Measurements from ENCODE around the gene APAF1. TPM values are rescaled to one million over a fixed set of nuclear protein-coding genes. Genes with fewer than 3 reads are reported as not detected.

Gene APAF1
- total and polyA plus RNA-seq, 2 donors (not counting 1 experiment from before 2014, with no cell fraction given) = 9.1 to 36.9 TPM

DNA sequence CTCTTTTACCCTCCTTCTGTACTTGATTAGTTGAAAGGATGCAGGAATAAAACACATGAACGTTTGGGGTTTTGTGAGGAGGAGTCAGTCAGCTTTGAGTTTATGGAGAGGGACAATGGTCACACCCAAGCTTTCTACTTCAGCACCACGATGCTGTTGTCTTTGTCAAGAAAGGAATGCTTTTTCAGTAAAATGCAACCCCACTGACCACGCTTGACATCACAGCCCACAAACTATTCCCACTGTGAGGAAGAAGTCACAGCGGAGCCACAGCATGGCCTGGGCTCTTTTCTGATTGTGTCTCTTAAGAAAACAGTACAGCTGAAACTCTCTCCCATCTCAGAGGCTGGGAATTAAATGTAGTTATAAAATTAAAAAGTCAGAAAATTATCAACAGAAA lies 135.2 kb downstream of the APAF1 start:
- no peak overlapping the region for H3K4me2 ChIP-seq (replicated peaks; ENCODE audit: low read depth, low read length, poor library complexity, severe bottlenecking)
- H2AFZ ChIP-seq (ENCODE audit: insufficient read depth, low read depth, low read length, poor library complexity, severe bottlenecking) = no peak overlapping the region
- no peaks in the 10 kb centered on the region for H3K27me3 ChIP-seq (replicated peaks in 1 of 4; ENCODE audit: control extremely low read depth in 1 of 4, control insufficient read depth in 3 of 4, insufficient read depth in 4 of 4, low read length in 3 of 4)
- Mint-ChIP-seq H3K4me1 (no peaks in the 10 kb centered on the region), H3K27me3 (peaks cover 23% of the 10 kb centered on the region), H3K9me3 (ENCODE audit: insufficient read depth) (no peaks in the 10 kb centered on the region), H3K27ac (no peak overlapping the region), H3K4me3 (no peak overlapping the region)
- no peak for DNase-seq
- H3K79me2 ChIP-seq (ENCODE audit: control insufficient read depth, insufficient read depth, low read length) = no peaks in the 10 kb centered on the region
- H3K4me3 ChIP-seq (ENCODE audit: control extremely low read depth in 1 of 5, extremely low read depth in 1 of 5, insufficient read depth in 1 of 5, low read depth in 2 of 5, low read length in 4 of 5) = no peak overlapping the region
- ChIA-PET POLR2A (no interaction called here), CTCF (no interaction called here)
- no peaks in the 10 kb centered on the region for H4K20me1 ChIP-seq (ENCODE audit: control insufficient read depth, insufficient read depth, low read length, poor library complexity, severe bottlenecking)
- WGBS (ENCODE audit: insufficient coverage) = no CpG with 5 or more reads among the region's 4 CpGs
- H3K36me3 ChIP-seq (replicated peaks in 1 of 2; ENCODE audit: control extremely low read depth in 1 of 2, control insufficient read depth in 1 of 2, extremely low read depth in 1 of 2, insufficient read depth in 2 of 2, low read length in 1 of 2) = no peaks in the 10 kb centered on the region
- H3K9me3 ChIP-seq (ENCODE audit: control extremely low read depth in 1 of 3, control insufficient read depth in 2 of 3, insufficient read depth in 1 of 3, low read length in 2 of 3) = no peaks in the 10 kb centered on the region
- no peak for TF ChIP-seq EZH2 (IDR thresholded peaks at IDR 0.05; ENCODE audit: borderline replicate concordance, insufficient read depth, low read depth, low read length, poor library complexity, severe bottlenecking)
- TF ChIP-seq, protein P1, sequence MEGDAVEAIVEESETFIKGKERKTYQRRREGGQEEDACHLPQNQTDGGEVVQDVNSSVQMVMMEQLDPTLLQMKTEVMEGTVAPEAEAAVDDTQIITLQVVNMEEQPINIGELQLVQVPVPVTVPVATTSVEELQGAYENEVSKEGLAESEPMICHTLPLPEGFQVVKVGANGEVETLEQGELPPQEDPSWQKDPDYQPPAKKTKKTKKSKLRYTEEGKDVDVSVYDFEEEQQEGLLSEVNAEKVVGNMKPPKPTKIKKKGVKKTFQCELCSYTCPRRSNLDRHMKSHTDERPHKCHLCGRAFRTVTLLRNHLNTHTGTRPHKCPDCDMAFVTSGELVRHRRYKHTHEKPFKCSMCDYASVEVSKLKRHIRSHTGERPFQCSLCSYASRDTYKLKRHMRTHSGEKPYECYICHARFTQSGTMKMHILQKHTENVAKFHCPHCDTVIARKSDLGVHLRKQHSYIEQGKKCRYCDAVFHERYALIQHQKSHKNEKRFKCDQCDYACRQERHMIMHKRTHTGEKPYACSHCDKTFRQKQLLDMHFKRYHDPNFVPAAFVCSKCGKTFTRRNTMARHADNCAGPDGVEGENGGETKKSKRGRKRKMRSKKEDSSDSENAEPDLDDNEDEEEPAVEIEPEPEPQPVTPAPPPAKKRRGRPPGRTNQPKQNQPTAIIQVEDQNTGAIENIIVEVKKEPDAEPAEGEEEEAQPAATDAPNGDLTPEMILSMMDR (IDR thresholded peaks at IDR 0.05) = no peak
- no peaks in the 10 kb centered on the region for H3K4me1 ChIP-seq (ENCODE audit: control insufficient read depth in 2 of 2, insufficient read depth in 2 of 2, low read length in 2 of 2)
- ATAC-seq (ENCODE audit: low read depth) = no peak
- H3K9ac ChIP-seq (ENCODE audit: low read length) = no peak overlapping the region
- intact Hi-C loops (cut with micrococcal nuclease) = no loop called here
- H3K27ac ChIP-seq (ENCODE audit: low read length in 2 of 2) = no peak overlapping the region

DNA sequence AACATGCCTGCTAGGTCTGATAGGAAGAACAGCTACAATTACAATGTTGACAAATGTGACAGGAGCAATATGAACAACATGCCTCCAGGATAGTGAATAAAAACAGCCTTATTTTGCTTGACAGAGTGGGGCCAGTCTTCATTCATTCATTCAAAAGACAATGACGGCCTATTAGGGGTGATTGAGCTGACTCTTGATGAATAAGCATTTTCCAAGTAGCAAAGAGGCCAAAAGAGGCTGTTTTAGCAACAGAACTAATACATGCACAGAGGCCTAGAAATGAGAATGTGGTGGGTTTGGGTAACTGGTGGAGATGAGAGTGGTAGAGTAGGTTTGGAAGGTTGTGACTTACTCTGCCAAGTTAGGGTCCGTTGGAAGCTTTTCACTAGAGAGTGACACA lies 138.3 kb downstream of the APAF1 start:
- Histone ChIP-seq H3K27ac (ENCODE audit: low read length in 2 of 2) (no peak overlapping the region), H3K9me3 (ENCODE audit: control extremely low read depth in 1 of 3, control insufficient read depth in 2 of 3, insufficient read depth in 1 of 3, low read length in 2 of 3) (no peaks in the 10 kb centered on the region), H2AFZ (ENCODE audit: insufficient read depth, low read depth, low read length, poor library complexity, severe bottlenecking) (no peak overlapping the region), H3K36me3 (replicated peaks in 1 of 2; ENCODE audit: control extremely low read depth in 1 of 2, control insufficient read depth in 1 of 2, extremely low read depth in 1 of 2, insufficient read depth in 2 of 2, low read length in 1 of 2) (no peaks in the 10 kb centered on the region), H4K20me1 (ENCODE audit: control insufficient read depth, insufficient read depth, low read length, poor library complexity, severe bottlenecking) (no peaks in the 10 kb centered on the region), H3K4me2 (replicated peaks; ENCODE audit: low read depth, low read length, poor library complexity, severe bottlenecking) (no peak overlapping the region), H3K4me1 (ENCODE audit: control insufficient read depth in 2 of 2, insufficient read depth in 2 of 2, low read length in 2 of 2) (no peaks in the 10 kb centered on the region), H3K79me2 (ENCODE audit: control insufficient read depth, insufficient read depth, low read length) (no peaks in the 10 kb centered on the region), H3K9ac (ENCODE audit: low read length) (no peak overlapping the region), H3K27me3 (replicated peaks in 1 of 4; ENCODE audit: control extremely low read depth in 1 of 4, control insufficient read depth in 3 of 4, insufficient read depth in 4 of 4, low read length in 3 of 4) (no peaks in the 10 kb centered on the region), H3K4me3 (ENCODE audit: control extremely low read depth in 1 of 5, extremely low read depth in 1 of 5, insufficient read depth in 1 of 5, low read depth in 2 of 5, low read length in 4 of 5) (no peak overlapping the region)
- intact Hi-C loops (cut with micrococcal nuclease) = no loop called here
- POLR2A ChIA-PET = no interaction called here
- ATAC-seq (ENCODE audit: low read depth) (no peak), DNase-seq (no peak)
- peaks cover 28% of the 10 kb centered on the region for H3K27me3 Mint-ChIP-seq
- no peaks in the 10 kb centered on the region for H3K4me1 Mint-ChIP-seq
- CTCF ChIA-PET = no interaction called here
- TF ChIP-seq EZH2 (IDR thresholded peaks at IDR 0.05; ENCODE audit: borderline replicate concordance, insufficient read depth, low read depth, low read length, poor library complexity, severe bottlenecking) = no peak
- TF ChIP-seq, protein P1 (IDR thresholded peaks at IDR 0.05) = no peak
- H3K9me3 Mint-ChIP-seq (ENCODE audit: insufficient read depth) = no peaks in the 10 kb centered on the region
- WGBS (ENCODE audit: insufficient coverage) = 90% methylated on average over 2 of the region's 2 CpGs
- no peak overlapping the region for H3K27ac Mint-ChIP-seq
- H3K4me3 Mint-ChIP-seq = no peak overlapping the region

Small RNAs within 50 kb of the gene (small RNA-seq; reads per million reads assigned to genes)
- gene SNORA53 (ENCODE audit: insufficient read length, low read depth, low replicate concordance) = 34.0 reads per million, percentile 92 among the genes with 10 or more reads in this experiment

Other genes with a start within 250 kb of the APAF1 start
- gene TMPO, start 129.7 kb upstream of the APAF1 start, total RNA-seq = 177 and 187 TPM in 2 replicates
- gene TMPO, start 129.7 kb upstream of the APAF1 start, polyA plus RNA-seq = 41.8 and 53.0 TPM in 2 replicates
- 304 and 308 TPM in 2 replicates for gene SLC25A3, start 51.6 kb upstream of the APAF1 start, total RNA-seq
- gene SLC25A3, start 51.6 kb upstream of the APAF1 start, polyA plus RNA-seq = 276 and 495 TPM in 2 replicates
- 12.0 TPM in 2 replicates for gene IKBIP, start 502 bp upstream of the APAF1 start, total RNA-seq
- gene IKBIP, start 502 bp upstream of the APAF1 start, polyA plus RNA-seq = 1.7 and 3.1 TPM in 2 replicates